GM18498 (cell line): ENCODE measurements around the gene DCHS2.
"Not testable (repeated sequence)": the region's sequence is repeated elsewhere in the genome, so short reads cannot be mapped to it uniquely, and the experiment has no call there.

Experiments used
- ATAC-seq: cut with Tn5 transposase; IDR thresholded peaks from one replicate; pipeline ENCODE4 v1.9.1; 2021; ENCODE audit warnings: mild to moderate bottlenecking, moderate library complexity; ENCODE audit not compliant: unreplicated experiment

The DCHS2 gene

GRCh38 chr4:154230723-154231122 lies 260.9 kb downstream of the DCHS2 start:
- no peak for ATAC-seq

GRCh38 chr4:154230091-154230490 lies 261.5 kb downstream of the DCHS2 start:
- no peak for ATAC-seq

GRCh38 chr4:154222875-154223274 lies 268.7 kb downstream of the DCHS2 start:
- ATAC-seq, result no peak

DNA sequence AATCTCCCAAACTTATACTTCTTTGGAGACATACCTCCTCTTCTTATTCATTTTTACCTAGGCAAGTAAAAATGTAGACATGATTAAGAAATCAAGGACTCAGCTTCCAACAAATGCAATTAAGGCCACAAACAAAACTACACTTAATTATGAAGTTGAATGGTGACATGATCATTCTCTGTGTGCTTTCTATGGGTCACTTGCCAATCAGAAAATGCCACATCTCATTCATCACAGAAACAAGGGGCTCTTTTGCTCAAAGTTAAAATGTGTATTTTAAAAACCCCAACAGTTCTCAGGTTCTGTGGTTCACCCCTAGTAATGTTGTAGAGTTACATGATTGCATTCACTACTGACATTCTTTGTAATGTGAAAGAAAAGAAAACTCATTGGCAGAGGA lies 273.5 kb downstream of the DCHS2 start:
- no peak for ATAC-seq

- ATAC-seq, result not testable (repeated sequence)
Measured at GRCh38 chr4:154217384-154217783, 274.2 kb downstream of the DCHS2 start.

GRCh38 chr4:154211506-154211905 lies 280.1 kb downstream of the DCHS2 start:
- no peak for ATAC-seq

- no peak for ATAC-seq
Measured at GRCh38 chr4:154208424-154208823, 283.2 kb downstream of the DCHS2 start.

DNA sequence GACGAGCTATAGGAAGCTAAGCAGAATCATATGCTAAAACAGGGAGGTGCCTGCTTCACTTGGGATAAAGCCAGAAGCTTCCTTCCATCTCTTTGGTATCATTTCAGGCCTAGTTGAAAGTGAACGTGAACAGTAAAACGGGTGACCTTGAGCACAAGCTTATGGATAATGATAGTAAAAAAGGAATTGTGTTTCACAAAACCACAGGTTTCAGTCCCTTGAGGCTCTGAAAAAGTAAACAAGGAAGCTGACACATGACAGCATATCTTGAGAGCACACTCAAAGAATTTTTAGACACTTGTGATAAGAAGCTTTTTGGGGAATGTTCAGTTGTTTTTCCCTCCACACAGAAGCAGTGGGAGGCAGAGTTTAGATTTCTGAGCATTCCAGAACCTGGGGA lies 286.1 kb downstream of the DCHS2 start:
- ATAC-seq, result no peak

DNA sequence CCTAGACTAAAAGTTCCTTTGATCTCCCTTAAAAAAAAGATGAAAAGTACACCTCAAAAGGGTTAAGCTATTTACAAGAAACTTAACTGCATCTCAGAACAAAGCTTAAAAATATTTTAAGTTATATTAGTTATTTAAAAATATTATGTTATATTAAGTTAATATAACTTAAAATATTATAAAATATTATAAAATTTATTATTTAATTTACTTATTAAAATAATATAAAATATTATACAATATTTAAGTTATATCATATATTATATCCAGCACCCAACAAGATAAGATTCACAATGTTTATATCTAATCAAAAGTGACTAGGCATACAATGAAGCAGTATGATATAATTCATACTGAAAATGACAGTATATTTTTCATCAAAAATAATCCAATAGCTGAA lies 296.9 kb downstream of the DCHS2 start:
- no peak for ATAC-seq

DNA sequence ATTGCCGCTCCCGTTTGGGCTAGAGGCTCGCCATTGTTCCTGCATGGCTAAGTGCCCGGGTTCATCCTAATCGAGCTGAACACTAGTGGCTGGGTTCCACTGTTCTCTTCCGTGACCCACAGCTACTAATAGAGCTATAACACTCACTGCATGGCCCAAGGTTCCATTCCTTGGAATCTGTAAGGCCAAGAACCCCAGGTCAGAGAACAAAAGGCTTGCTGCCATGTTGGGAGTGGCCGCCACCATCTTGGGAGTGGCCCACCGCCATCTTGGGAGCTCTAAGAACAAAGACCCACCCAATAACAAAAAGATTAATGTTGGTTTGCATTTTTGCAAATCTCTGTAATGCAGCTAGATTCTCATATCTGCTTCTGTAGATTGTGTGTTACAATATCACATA lies 299.0 kb downstream of the DCHS2 start:
- ATAC-seq, result no peak

GRCh38 chr4:154189346-154189745 lies 302.3 kb downstream of the DCHS2 start:
- no peak for ATAC-seq

- no peak for ATAC-seq
Measured at GRCh38 chr4:154186888-154187287, 304.7 kb downstream of the DCHS2 start.

GRCh38 chr4:154186035-154186434 lies 305.6 kb downstream of the DCHS2 start:
- ATAC-seq, result no peak

DNA sequence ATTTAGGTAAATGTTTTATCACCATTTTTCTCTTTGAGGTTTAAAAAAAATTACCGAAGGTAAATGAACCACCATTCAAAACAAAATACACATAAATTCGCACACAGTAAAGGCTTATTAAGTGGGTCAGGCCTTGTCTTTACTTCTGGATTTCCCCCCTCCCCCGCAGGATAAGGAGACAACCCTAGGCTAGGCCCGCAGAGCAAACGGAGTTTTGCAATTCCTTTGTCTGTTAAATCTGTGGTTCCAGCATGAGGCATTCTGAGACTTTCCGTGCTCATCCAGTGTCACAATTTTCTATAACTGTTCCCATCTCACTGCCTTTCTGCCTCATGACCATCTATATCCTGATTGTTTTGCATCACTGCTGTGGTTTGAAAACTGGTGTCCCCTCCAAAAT lies 307.4 kb downstream of the DCHS2 start:
- no peak for ATAC-seq

DNA sequence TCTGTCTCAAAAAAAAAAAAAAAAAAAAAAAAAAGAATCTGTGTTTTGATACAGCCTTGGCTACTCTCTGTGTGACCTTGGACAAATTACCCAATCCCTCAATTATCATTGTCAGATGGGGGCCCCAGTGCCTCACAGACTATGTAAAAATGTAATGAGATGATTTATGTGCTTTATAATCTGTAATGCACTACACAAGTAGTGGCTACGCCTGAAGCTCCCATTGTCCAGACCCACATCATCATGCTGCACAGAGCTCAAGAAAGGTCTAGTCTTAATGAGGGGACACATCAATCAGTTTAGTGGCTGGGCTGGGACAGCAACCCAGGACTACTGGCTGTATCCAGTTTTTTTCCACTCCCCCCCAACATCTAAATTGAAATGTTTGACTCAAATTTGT lies 308.3 kb downstream of the DCHS2 start:
- ATAC-seq, result no peak
